Right atrium auricular region (tissue), 2 donors: Measurements from ENCODE around the gene DYRK1B. TPM values are rescaled to one million over a fixed set of nuclear protein-coding genes. Genes with fewer than 3 reads are reported as not detected.
A peak's percentile ranks its signal among the peaks of the same experiment; 100 is the strongest.

Experiments used
- DNase-seq: peaks from one replicate; pipeline ENCODE4 v3.0.0-alpha.2; 2019; ENCODE audit warnings: low spot score
- H3K27ac ChIP-seq, 2 donors: fragments of 200-600 bp; sonication (generic); 1 replicate in 1 of 2; 2 replicates in 1 of 2; pipeline ENCODE4 v1.5.1; 2016 to 2019
- H3K27me3 ChIP-seq, 2 donors: fragments of 200-600 bp; sonication (generic); one replicate each; pipeline versions ENCODE4 v1.5.1 to v1.6.0; 2017 to 2019
- H3K36me3 ChIP-seq: fragments of 200-600 bp; sonication (generic); one replicate; pipeline ENCODE4 v1.5.1; 2016
- H3K4me1 ChIP-seq, 2 donors: fragments of 200-600 bp; sonication (generic); one replicate each; pipeline versions ENCODE4 v1.5.1 to v1.6.0; 2017 to 2019
- H3K4me3 ChIP-seq, 2 donors: fragments of 200-600 bp; sonication (generic); 1 replicate in 1 of 2; 2 replicates in 1 of 2; pipeline ENCODE4 v1.5.1; 2017 to 2019; ENCODE audit warnings: mild to moderate bottlenecking in 1 of 2, moderate library complexity in 1 of 2
- H3K9me3 ChIP-seq, 2 donors: fragments of 200-600 bp; sonication (generic); one replicate each; pipeline ENCODE4 v1.5.1; 2019
- CTCF ChIP-seq, 2 donors: fragments of 200-600 bp; sonication (generic); IDR thresholded peaks; one replicate each; pipeline ENCODE4 v1.5.1; 2019; ENCODE audit warnings: antibody characterized with exemption in 2 of 2
- microRNA-seq, 2 donors: library from miRNA; unstranded; fragments of <30 nt; microRNA quantifications; one replicate each; pipeline ENCODE4, GENCODE V29; 2016 to 2017; ENCODE audit warnings: borderline number of aligned reads in 2 of 2, borderline replicate concordance in 1 of 2
- total RNA-seq, 2 donors: library from RNA; depleted of rRNA; stranded (reverse); fragments of >200 nt; gene quantifications; one replicate each; pipeline ENCODE4 v1.1.0, GENCODE V29; 2016

The DYRK1B gene
- total RNA-seq, 2 donors from 2014 or later, result 11.1 to 14.5 TPM

DNA sequence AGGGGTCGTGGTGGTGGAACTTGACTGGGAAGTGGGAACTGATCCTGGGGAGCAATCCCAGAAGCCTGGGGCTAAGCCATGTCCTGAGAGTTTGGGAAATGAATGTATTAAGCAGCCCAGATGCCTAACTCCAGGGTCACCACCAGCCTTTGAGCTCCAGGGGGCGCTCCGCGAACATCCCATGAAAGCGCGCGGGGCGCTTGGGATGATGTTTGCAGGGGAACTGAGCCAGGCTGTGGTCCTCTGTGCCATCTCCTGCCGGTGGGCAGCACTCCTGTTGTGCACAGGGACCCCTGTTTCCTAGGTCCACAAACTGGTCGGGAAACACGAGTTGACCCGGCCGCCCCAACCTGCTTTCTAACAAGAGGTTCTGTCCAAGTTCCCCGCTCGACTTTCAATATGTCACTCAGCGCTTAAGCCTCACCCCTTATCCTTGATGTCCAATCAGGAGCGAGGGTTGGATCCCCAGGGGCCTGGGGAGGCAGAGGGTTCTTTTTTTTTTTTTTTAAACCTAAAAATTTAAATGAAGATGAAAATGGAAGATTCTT is 40.9 kb downstream of the DYRK1B start:
- DNase-seq, result peak; percentile 82
- Histone ChIP-seq H3K27ac (no peak overlapping the region), H3K27me3 (no peaks in the 10 kb centered on the region), H3K4me1 (no peaks in the 10 kb centered on the region), H3K36me3 (no peaks in the 10 kb centered on the region), H3K9me3 (peaks cover 0 to 8% of the 10 kb centered on the region in 2 donors), H3K4me3 (peak overlapping the region; percentile 25 to 48)
- peak; percentile 82 to 94 for TF ChIP-seq CTCF (IDR thresholded peaks at IDR 0.05)

DNA sequence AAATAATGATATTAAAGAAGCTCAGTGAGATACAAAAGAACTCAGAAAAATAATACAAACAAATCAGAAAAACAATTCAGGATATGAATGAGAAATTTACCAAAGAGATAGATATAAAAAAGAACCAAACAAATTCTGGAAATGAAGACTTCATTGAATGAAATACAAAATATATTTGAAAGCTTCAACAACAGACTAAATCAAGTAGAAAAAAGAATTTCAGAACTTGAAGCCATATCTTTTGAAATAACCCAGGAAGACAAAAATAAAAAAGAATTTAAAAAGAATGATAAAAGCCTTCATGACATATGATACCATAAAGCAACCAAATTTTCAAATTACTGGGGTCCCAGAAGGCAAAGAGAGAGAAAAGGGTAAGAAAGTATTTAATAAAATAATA is 45.7 kb downstream of the DYRK1B start:
- no peaks in the 10 kb centered on the region for H3K27me3 ChIP-seq
- no peak for TF ChIP-seq CTCF (IDR thresholded peaks at IDR 0.05)

DNA sequence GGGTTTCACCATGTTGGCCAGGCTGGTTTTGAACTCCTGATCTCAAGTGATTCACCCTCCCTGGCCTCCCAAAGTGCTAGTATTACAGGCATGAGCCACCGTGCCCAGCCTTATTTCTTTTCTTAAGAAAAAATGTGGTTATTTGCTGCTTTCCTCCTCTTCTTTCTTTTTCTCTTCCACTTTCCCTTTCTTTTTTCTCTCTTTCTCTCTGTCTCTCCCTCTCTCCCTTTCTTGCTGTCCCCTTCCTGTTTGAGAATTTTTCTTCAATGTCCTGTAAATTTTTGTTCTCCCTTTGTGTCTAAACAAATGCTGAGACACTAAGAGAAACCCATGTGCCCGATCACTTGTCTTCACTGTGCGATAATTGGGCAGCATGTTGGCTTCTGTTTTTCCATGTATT is 53.1 kb downstream of the DYRK1B start:
- no peaks in the 10 kb centered on the region for H3K27me3 ChIP-seq
- no peak for TF ChIP-seq CTCF (IDR thresholded peaks at IDR 0.05)

More for the DNA sequence above, 45.7 kb downstream of the DYRK1B start:
- H3K4me1 ChIP-seq, result no peaks in the 10 kb centered on the region
- peaks cover 0 to 15% of the 10 kb centered on the region in 2 donors for H3K9me3 ChIP-seq
- DNase-seq, result no peak
- no peaks in the 10 kb centered on the region for H3K36me3 ChIP-seq
- H3K27ac ChIP-seq, result no peak overlapping the region
- no peak overlapping the region for H3K4me3 ChIP-seq

GRCh38 chr19:39778763-39779162 is 55.2 kb downstream of the DYRK1B start, which contains the start of gene LEUTX:
LEUTX (plus strand) TSS chr19:39778854; CDS start chr19:39778921, 67 bp downstream.
- no peak for TF ChIP-seq CTCF (IDR thresholded peaks at IDR 0.05)
- no peaks in the 10 kb centered on the region for H3K4me1 ChIP-seq
- no peak within 1 kb of the TSS for H3K27ac ChIP-seq
- H3K27me3 ChIP-seq, result no peaks in the 10 kb centered on the region
- no peaks in the 10 kb centered on the region for H3K36me3 ChIP-seq
- DNase-seq, result no peak
- H3K4me3 ChIP-seq, result no peak within 1 kb of the TSS
- no peaks in the 10 kb centered on the region for H3K9me3 ChIP-seq

More for the DNA sequence above, 53.1 kb downstream of the DYRK1B start:
- no peak for DNase-seq
- Histone ChIP-seq H3K4me1 (no peaks in the 10 kb centered on the region), H3K9me3 (no peaks in the 10 kb centered on the region), H3K4me3 (no peak overlapping the region), H3K27ac (no peak overlapping the region), H3K36me3 (no peaks in the 10 kb centered on the region)

Small RNAs within 50 kb of the gene (microRNA-seq; reads per million reads assigned to microRNA genes)
- gene MIR6719, result 0 reads per million in 2 donors

Other genes with a start within 250 kb of the DYRK1B start
- not detected for gene LGALS13, start 231.6 kb downstream of the DYRK1B start, total RNA-seq
- not detected for gene LGALS16, start 178.2 kb downstream of the DYRK1B start, total RNA-seq
- not detected for gene LGALS14, start 129.7 kb downstream of the DYRK1B start, total RNA-seq
- gene CLC, start 96.1 kb downstream of the DYRK1B start, total RNA-seq, result not detected
- not detected for gene LEUTX, start 55.3 kb downstream of the DYRK1B start, total RNA-seq
- gene FBL, start 12.2 kb upstream of the DYRK1B start, total RNA-seq, result 10 to 100 TPM; 63.7 to 88.5 TPM
- 10 to 100 TPM in 1 of 2 donors, 1 to 10 TPM in 1; 3.6 to 45.5 TPM for gene FCGBP, start 100.5 kb upstream of the DYRK1B start, total RNA-seq
- 10 to 100 TPM; 76.0 to 90.2 TPM for gene PSMC4, start 137.0 kb upstream of the DYRK1B start, total RNA-seq
- 1 to 10 TPM; 3.9 to 4.3 TPM for gene ZNF546, start 162.9 kb upstream of the DYRK1B start, total RNA-seq
- gene ZNF780B, start 222.1 kb upstream of the DYRK1B start, total RNA-seq, result 10 to 100 TPM; 11.2 to 13.6 TPM